22Rv1 (cell line): ENCODE data around the gene CPA2.

ENCODE experiments used
- ZFX ChIP-seq: fragments of 450-650 bp; IDR thresholded peaks from 2 replicates; pipeline ENCODE4 v1.6.1; 2017; ENCODE audit warnings: antibody characterized with exemption, borderline replicate concordance
- TF ChIP-seq, protein P1 (sequence below): fragments of 450-650 bp; IDR thresholded peaks from 2 replicates; pipeline ENCODE4 v1.5.1; 2017; ENCODE audit warnings: mild to moderate bottlenecking

DNA sequence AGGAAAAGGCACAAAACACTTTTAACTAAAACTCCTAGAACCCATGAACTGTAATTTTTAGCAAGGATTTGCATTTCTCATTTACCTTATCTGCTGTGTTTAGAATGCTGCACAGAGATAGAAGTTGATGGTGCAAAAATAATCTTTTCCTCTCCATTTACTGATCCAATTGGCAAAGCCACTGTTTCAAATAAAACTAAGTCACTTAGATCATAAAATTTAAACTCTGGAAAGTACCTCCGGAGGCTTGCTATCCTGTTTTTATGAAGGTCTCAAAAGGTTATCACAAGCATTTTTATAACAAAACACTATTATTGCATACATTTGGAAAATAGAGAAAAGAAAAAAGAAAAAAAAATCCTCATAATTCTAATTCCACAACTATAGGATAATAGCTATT is 7.6 kb downstream of the CPA2 start:
- TF ChIP-seq, protein P1, sequence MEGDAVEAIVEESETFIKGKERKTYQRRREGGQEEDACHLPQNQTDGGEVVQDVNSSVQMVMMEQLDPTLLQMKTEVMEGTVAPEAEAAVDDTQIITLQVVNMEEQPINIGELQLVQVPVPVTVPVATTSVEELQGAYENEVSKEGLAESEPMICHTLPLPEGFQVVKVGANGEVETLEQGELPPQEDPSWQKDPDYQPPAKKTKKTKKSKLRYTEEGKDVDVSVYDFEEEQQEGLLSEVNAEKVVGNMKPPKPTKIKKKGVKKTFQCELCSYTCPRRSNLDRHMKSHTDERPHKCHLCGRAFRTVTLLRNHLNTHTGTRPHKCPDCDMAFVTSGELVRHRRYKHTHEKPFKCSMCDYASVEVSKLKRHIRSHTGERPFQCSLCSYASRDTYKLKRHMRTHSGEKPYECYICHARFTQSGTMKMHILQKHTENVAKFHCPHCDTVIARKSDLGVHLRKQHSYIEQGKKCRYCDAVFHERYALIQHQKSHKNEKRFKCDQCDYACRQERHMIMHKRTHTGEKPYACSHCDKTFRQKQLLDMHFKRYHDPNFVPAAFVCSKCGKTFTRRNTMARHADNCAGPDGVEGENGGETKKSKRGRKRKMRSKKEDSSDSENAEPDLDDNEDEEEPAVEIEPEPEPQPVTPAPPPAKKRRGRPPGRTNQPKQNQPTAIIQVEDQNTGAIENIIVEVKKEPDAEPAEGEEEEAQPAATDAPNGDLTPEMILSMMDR, result no peak
- TF ChIP-seq ZFX, result no peak
